Left kidney (tissue), 2 donors: ENCODE data around the gene ADAMTS16. TPM values are rescaled to one million over a fixed set of nuclear protein-coding genes. Genes with fewer than 3 reads are reported as not detected.

Experiments used
- DNase-seq: peaks from one replicate; pipeline ENCODE4 v3.0.0-alpha.2; 2013
- polyA plus RNA-seq: library from polyadenylated mRNA; unstranded; fragments of 120-200 nt; gene quantifications from one replicate; pipeline ENCODE4 v1.2.1, GENCODE V29; 2013; ENCODE audit not compliant: insufficient read length

The ADAMTS16 gene
- polyA plus RNA-seq, 1 donor: 72.4 TPM

- DNase-seq: no peak
Measured at GRCh38 chr5:5181650-5182324, 41.7 kb downstream of the ADAMTS16 start.

GRCh38 chr5:5182508-5183188 lies 42.5 kb downstream of the ADAMTS16 start:
- DNase-seq: no peak

- DNase-seq: no peak
Measured at GRCh38 chr5:5183189-5183699, 43.1 kb downstream of the ADAMTS16 start.

GRCh38 chr5:5183933-5184332 lies 43.8 kb downstream of the ADAMTS16 start:
- DNase-seq: no peak

GRCh38 chr5:5188376-5189050 lies 48.4 kb downstream of the ADAMTS16 start:
- DNase-seq: peak; percentile 58

- peak; percentile 34 for DNase-seq
Measured at GRCh38 chr5:5189051-5189430, 48.9 kb downstream of the ADAMTS16 start.

- DNase-seq: no peak
Measured at GRCh38 chr5:5191906-5192305, 51.8 kb downstream of the ADAMTS16 start.

- DNase-seq: no peak
Measured at GRCh38 chr5:5192681-5193080, 52.6 kb downstream of the ADAMTS16 start.

GRCh38 chr5:5195128-5195918 lies 55.2 kb downstream of the ADAMTS16 start:
- DNase-seq: no peak

GRCh38 chr5:5198135-5198534 lies 58.0 kb downstream of the ADAMTS16 start:
- DNase-seq: no peak

GRCh38 chr5:5198815-5199214 lies 58.7 kb downstream of the ADAMTS16 start:
- DNase-seq: no peak

- no peak for DNase-seq
Measured at GRCh38 chr5:5199495-5199894, 59.4 kb downstream of the ADAMTS16 start.

- DNase-seq: no peak
Measured at GRCh38 chr5:5200133-5200532, 60.0 kb downstream of the ADAMTS16 start.

- no peak for DNase-seq
Measured at GRCh38 chr5:5202321-5202720, 62.2 kb downstream of the ADAMTS16 start.

- DNase-seq: no peak
Measured at GRCh38 chr5:5203451-5203850, 63.3 kb downstream of the ADAMTS16 start.

GRCh38 chr5:5207828-5208227 lies 67.7 kb downstream of the ADAMTS16 start:
- DNase-seq: no peak

- DNase-seq: no peak
Measured at GRCh38 chr5:5209089-5209488, 69.0 kb downstream of the ADAMTS16 start.

- no peak for DNase-seq
Measured at GRCh38 chr5:5209510-5210286, 69.6 kb downstream of the ADAMTS16 start.

GRCh38 chr5:5217371-5217770 lies 77.2 kb downstream of the ADAMTS16 start:
- DNase-seq: no peak

GRCh38 chr5:5218396-5218795 lies 78.3 kb downstream of the ADAMTS16 start:
- DNase-seq: no peak

- DNase-seq: no peak
Measured at GRCh38 chr5:5219541-5219940, 79.4 kb downstream of the ADAMTS16 start.
